Cardiac muscle cell (in vitro differentiated cells and primary cell): Measurements from ENCODE around the gene HDAC4. TPM values are rescaled to one million over a fixed set of nuclear protein-coding genes. Genes with fewer than 3 reads are reported as not detected.

Experiments used
- DNase-seq, 2 donors: peaks; one replicate each; pipeline versions ENCODE4 v3.0.0 to v3.0.0-alpha.2; 2010 to 2017; ENCODE audit warnings: low read depth in 1 of 2, low spot score in 1 of 2
- H3K27ac ChIP-seq: fragments of 200-600 bp; sonication (generic); 2 replicates; pipeline ENCODE4 v1.5.1; 2016
- H3K27me3 ChIP-seq: fragments of 200-600 bp; sonication (generic); 2 replicates; pipeline ENCODE4 v1.6.0; 2016; ENCODE audit warnings: control low read depth
- H3K36me3 ChIP-seq: fragments of 200-600 bp; sonication (generic); 2 replicates; pipeline ENCODE4 v1.5.1; 2016; ENCODE audit warnings: control low read depth
- H3K4me1 ChIP-seq: fragments of 200-600 bp; sonication (generic); 2 replicates; pipeline ENCODE4 v1.8.1; 2017; ENCODE audit warnings: low read depth, mild to moderate bottlenecking, mixed run types
- H3K4me3 ChIP-seq: fragments of 200-600 bp; sonication (generic); 2 replicates; pipeline ENCODE4 v1.5.1; 2016; ENCODE audit warnings: mild to moderate bottlenecking
- H3K9me3 ChIP-seq: fragments of 200-600 bp; sonication (generic); 2 replicates; pipeline ENCODE4 v1.5.1; 2017; ENCODE audit warnings: low read depth, mild to moderate bottlenecking, control low read depth
- CTCF ChIP-seq: IDR thresholded peaks from 2 replicates; pipeline ENCODE4 v1.5.1; 2012; ENCODE audit warnings: low read depth, mild to moderate bottlenecking, low read length
- polyA plus RNA-seq: library from polyadenylated mRNA; unstranded; fragments of >200 nt; fragmentation: Nextera tagmentation; extraction: Ambion mirVana; gene quantifications from 2 replicates; pipeline ENCODE4 v1.2.1, GENCODE V29; 2016
- total RNA-seq: library from RNA; depleted of rRNA; stranded (reverse); fragments of >200 nt; gene quantifications from 2 replicates; pipeline ENCODE4 v1.2.3, GENCODE V29; 2016

Gene HDAC4
- total and polyA plus RNA-seq, 2 experiments from 2014 or later = 7.0 to 41.6 TPM

- no peaks in the 10 kb centered on the region for H3K36me3 ChIP-seq
- H3K4me3 ChIP-seq = no peak overlapping the region
- H3K9me3 ChIP-seq = no peaks in the 10 kb centered on the region
- no peaks in the 10 kb centered on the region for H3K27me3 ChIP-seq
- peaks cover 16% of the 10 kb centered on the region for H3K4me1 ChIP-seq
- no peak for TF ChIP-seq CTCF
- no peak for DNase-seq
- no peak overlapping the region for H3K27ac ChIP-seq
Measured at GRCh38 chr2:239271882-239272281, 128.9 kb downstream of the HDAC4 start.

GRCh38 chr2:239271471-239271870 is 129.3 kb downstream of the HDAC4 start:
- Histone ChIP-seq H3K36me3 (no peaks in the 10 kb centered on the region), H3K9me3 (no peaks in the 10 kb centered on the region), H3K4me1 (peaks cover 16% of the 10 kb centered on the region), H3K27me3 (no peaks in the 10 kb centered on the region), H3K27ac (no peak overlapping the region), H3K4me3 (no peak overlapping the region)
- DNase-seq = no peak
- TF ChIP-seq CTCF = no peak

GRCh38 chr2:239269916-239270315 is 130.9 kb downstream of the HDAC4 start:
- Histone ChIP-seq H3K27me3 (no peaks in the 10 kb centered on the region), H3K4me1 (peaks cover 21% of the 10 kb centered on the region), H3K9me3 (no peaks in the 10 kb centered on the region), H3K4me3 (no peak overlapping the region), H3K27ac (no peak overlapping the region), H3K36me3 (no peaks in the 10 kb centered on the region)
- no peak for TF ChIP-seq CTCF
- DNase-seq = no peak

- no peak for TF ChIP-seq CTCF
- Histone ChIP-seq H3K4me1 (peaks cover 22% of the 10 kb centered on the region), H3K36me3 (no peaks in the 10 kb centered on the region), H3K4me3 (no peak overlapping the region), H3K27ac (no peak overlapping the region), H3K27me3 (no peaks in the 10 kb centered on the region), H3K9me3 (no peaks in the 10 kb centered on the region)
- DNase-seq = no peak
Measured at GRCh38 chr2:239269173-239269885, 131.5 kb downstream of the HDAC4 start.

GRCh38 chr2:239268549-239268948 is 132.3 kb downstream of the HDAC4 start:
- TF ChIP-seq CTCF = no peak
- no peak for DNase-seq
- Histone ChIP-seq H3K4me1 (peaks cover 28% of the 10 kb centered on the region), H3K4me3 (no peak overlapping the region), H3K9me3 (no peaks in the 10 kb centered on the region), H3K27me3 (no peaks in the 10 kb centered on the region), H3K27ac (no peak overlapping the region), H3K36me3 (no peaks in the 10 kb centered on the region)
